Activated naive CD8-positive, alpha-beta T cell treated with anti-CD3 and anti-CD28 coated beads, Interleukin-2, amount 10 ng/mL, durations not matched to agents 7 days and 5 days (primary cell): ENCODE data around the gene RAC2. TPM values are rescaled to one million over a fixed set of nuclear protein-coding genes. Genes with fewer than 3 reads are reported as not detected.

Experiments
- ATAC-seq: fragments of 150-1000 bp; cut with Tn5 transposase; one replicate; pipeline ENCODE4 v1.10.0; 2021; ENCODE audit warnings: low read depth, moderate library complexity
- POLR2A ChIA-PET: fragments of 350-600 bp; sonication (Branson Sonifier 250); formaldehyde crosslinking; loops from one replicate; lab custom pipeline; 2021; ENCODE audit warnings: antibody characterized with exemption; lab: Charles Lee
- DNase-seq: peaks from one replicate; pipeline ENCODE4 v3.0.0; 2021
- H3K27ac Mint-ChIP-seq: one replicate; pipeline ENCODE4 v1.8.0; 2022; ENCODE audit warnings: mild to moderate bottlenecking, mixed read lengths
- H3K27me3 Mint-ChIP-seq: one replicate; pipeline ENCODE4 v1.8.0; 2022; ENCODE audit warnings: mild to moderate bottlenecking, moderate library complexity, mixed read lengths
- H3K36me3 Mint-ChIP-seq: one replicate; pipeline ENCODE4 v1.8.0; 2021; ENCODE audit warnings: mild to moderate bottlenecking, mixed read lengths
- H3K4me1 Mint-ChIP-seq: one replicate; pipeline ENCODE4 v1.8.0; 2021; ENCODE audit warnings: mixed read lengths
- H3K4me3 Mint-ChIP-seq: one replicate; pipeline ENCODE4 v1.8.0; 2022; ENCODE audit warnings: mild to moderate bottlenecking, moderate library complexity, mixed read lengths
- H3K9me3 Mint-ChIP-seq: one replicate; pipeline ENCODE4 v1.8.0; 2021; ENCODE audit warnings: mixed read lengths
- total RNA-seq, 2 experiments: library from RNA; stranded (reverse); gene quantifications; one replicate each; pipeline ENCODE4 v1.2.3, GENCODE V29; 2021

Gene RAC2
- total RNA-seq = 1,000 to 10,000 TPM in 1 of 2 experiments, 100 to 1,000 TPM in 1; 963 to 1,011 TPM

GRCh38 chr22:37244114-37244921, at the start of gene RAC2:
RAC2 (minus strand) TSS chr22:37244269; CDS start chr22:37244148, 121 bp downstream.
- Mint-ChIP-seq H3K4me1 (peaks cover 33% of the 10 kb centered on the region), H3K9me3 (no peaks in the 10 kb centered on the region), H3K36me3 (peaks cover 40% of the 10 kb centered on the region), H3K27ac (peak within 1 kb of the TSS; percentile 100), H3K27me3 (no peaks in the 10 kb centered on the region), H3K4me3 (peak within 1 kb of the TSS; percentile 100)
- ATAC-seq (peak; percentile 64), DNase-seq (peak; percentile 91)
- POLR2A ChIA-PET = interaction anchor here (0.6 to 11.0 kb wide), 28 partner anchors 9 to 563 kb away, joined by 3 to 424 read pairs (median 8); partner anchors contain the start of genes CYTH4, GCAT, GGA1 and IL2RB

- H3K4me3 Mint-ChIP-seq = no peak overlapping the region
- peak overlapping the region; percentile 44 for H3K27ac Mint-ChIP-seq
- DNase-seq (no peak), ATAC-seq (no peak)
- H3K4me1 Mint-ChIP-seq = peaks cover 56% of the 10 kb centered on the region
- POLR2A ChIA-PET = no interaction called here
- no peaks in the 10 kb centered on the region for H3K27me3 Mint-ChIP-seq
- no peaks in the 10 kb centered on the region for H3K9me3 Mint-ChIP-seq
- peaks cover 71% of the 10 kb centered on the region for H3K36me3 Mint-ChIP-seq
Observed at GRCh38 chr22:37293172-37293571, 49.1 kb upstream of the RAC2 start.

GRCh38 chr22:37292641-37293040, 48.6 kb upstream of the RAC2 start:
- Mint-ChIP-seq H3K27ac (peak overlapping the region; percentile 44), H3K9me3 (no peaks in the 10 kb centered on the region), H3K4me3 (no peak overlapping the region), H3K36me3 (peaks cover 71% of the 10 kb centered on the region), H3K27me3 (no peaks in the 10 kb centered on the region), H3K4me1 (peaks cover 57% of the 10 kb centered on the region)
- no peak for DNase-seq
- POLR2A ChIA-PET = interaction anchor here (1.2 kb wide), 1 partner anchor 9 kb away, joined by 3 read pairs; no protein-coding TSS in a partner anchor
- ATAC-seq = no peak

- ATAC-seq (no peak), DNase-seq (no peak)
- Mint-ChIP-seq H3K4me3 (no peak overlapping the region), H3K27ac (peak overlapping the region; percentile 3), H3K4me1 (peaks cover 61% of the 10 kb centered on the region), H3K36me3 (peaks cover 74% of the 10 kb centered on the region), H3K27me3 (no peaks in the 10 kb centered on the region), H3K9me3 (no peaks in the 10 kb centered on the region)
- POLR2A ChIA-PET = interaction anchor here (1.2 kb wide), 1 partner anchor 8 kb away, joined by 3 read pairs; no protein-coding TSS in a partner anchor
Observed at GRCh38 chr22:37291559-37292298, 47.7 kb upstream of the RAC2 start.

GRCh38 chr22:37290737-37291136, 46.7 kb upstream of the RAC2 start:
- Mint-ChIP-seq H3K4me1 (peaks cover 65% of the 10 kb centered on the region), H3K36me3 (peaks cover 81% of the 10 kb centered on the region), H3K4me3 (no peak overlapping the region), H3K9me3 (no peaks in the 10 kb centered on the region), H3K27ac (peak overlapping the region; percentile 27), H3K27me3 (no peaks in the 10 kb centered on the region)
- POLR2A ChIA-PET = no interaction called here
- DNase-seq = no peak
- ATAC-seq = no peak

GRCh38 chr22:37289156-37289735, 45.2 kb upstream of the RAC2 start:
- no peaks in the 10 kb centered on the region for H3K9me3 Mint-ChIP-seq
- POLR2A ChIA-PET = interaction anchor here (1.1 kb wide), 1 partner anchor 15 kb away, joined by 3 read pairs; no protein-coding TSS in a partner anchor
- H3K27me3 Mint-ChIP-seq = no peaks in the 10 kb centered on the region
- peaks cover 77% of the 10 kb centered on the region for H3K36me3 Mint-ChIP-seq
- no peak overlapping the region for H3K4me3 Mint-ChIP-seq
- peaks cover 58% of the 10 kb centered on the region for H3K4me1 Mint-ChIP-seq
- ATAC-seq (no peak), DNase-seq (no peak)
- H3K27ac Mint-ChIP-seq = peak overlapping the region; percentile 28

- Mint-ChIP-seq H3K36me3 (peaks cover 77% of the 10 kb centered on the region), H3K27me3 (no peaks in the 10 kb centered on the region), H3K27ac (no peak overlapping the region), H3K9me3 (no peaks in the 10 kb centered on the region), H3K4me1 (peaks cover 56% of the 10 kb centered on the region), H3K4me3 (no peak overlapping the region)
- DNase-seq (no peak), ATAC-seq (no peak)
- POLR2A ChIA-PET = no interaction called here
Observed at GRCh38 chr22:37288521-37288920, 44.5 kb upstream of the RAC2 start.

- DNase-seq (no peak), ATAC-seq (no peak)
- Mint-ChIP-seq H3K4me3 (peak overlapping the region; percentile 44), H3K36me3 (peaks cover 73% of the 10 kb centered on the region), H3K9me3 (no peaks in the 10 kb centered on the region), H3K27me3 (no peaks in the 10 kb centered on the region), H3K27ac (peak overlapping the region; percentile 49), H3K4me1 (peaks cover 52% of the 10 kb centered on the region)
- POLR2A ChIA-PET = interaction anchor here (1.7 kb wide), 1 partner anchor 22 kb away, joined by 4 read pairs; no protein-coding TSS in a partner anchor
Observed at GRCh38 chr22:37287550-37287951, 43.5 kb upstream of the RAC2 start.

GRCh38 chr22:37285937-37286336, 41.9 kb upstream of the RAC2 start:
- Mint-ChIP-seq H3K27me3 (no peaks in the 10 kb centered on the region), H3K27ac (no peak overlapping the region), H3K9me3 (no peaks in the 10 kb centered on the region), H3K36me3 (peaks cover 59% of the 10 kb centered on the region), H3K4me3 (peak overlapping the region; percentile 89), H3K4me1 (peaks cover 55% of the 10 kb centered on the region)
- DNase-seq (no peak), ATAC-seq (no peak)
- POLR2A ChIA-PET = interaction anchor here (1.4 to 2.3 kb wide), 4 partner anchors 9 to 24 kb away, joined by 4 to 16 read pairs (median 6); no protein-coding TSS in a partner anchor

GRCh38 chr22:37284805-37285355, 40.8 kb upstream of the RAC2 start:
- DNase-seq (peak; percentile 54), ATAC-seq (peak; percentile 41)
- Mint-ChIP-seq H3K4me3 (peak overlapping the region; percentile 89), H3K4me1 (peaks cover 51% of the 10 kb centered on the region), H3K27ac (peak overlapping the region; percentile 99), H3K36me3 (peaks cover 50% of the 10 kb centered on the region), H3K9me3 (no peaks in the 10 kb centered on the region), H3K27me3 (no peaks in the 10 kb centered on the region)
- POLR2A ChIA-PET = interaction anchor here (1.1 to 4.7 kb wide), 7 partner anchors 10 to 41 kb away, joined by 3 to 51 read pairs (median 5); partner anchors contain the start of gene RAC2

GRCh38 chr22:37284126-37284804, 40.2 kb upstream of the RAC2 start:
- no peak for ATAC-seq
- POLR2A ChIA-PET = interaction anchor here (0.7 to 4.7 kb wide), 9 partner anchors 8 to 56 kb away, joined by 3 to 51 read pairs (median 5); partner anchors contain the start of gene RAC2
- H3K36me3 Mint-ChIP-seq = peaks cover 44% of the 10 kb centered on the region
- H3K27ac Mint-ChIP-seq = peak overlapping the region; percentile 99
- H3K9me3 Mint-ChIP-seq = no peaks in the 10 kb centered on the region
- DNase-seq = no peak
- no peaks in the 10 kb centered on the region for H3K27me3 Mint-ChIP-seq
- H3K4me1 Mint-ChIP-seq = peaks cover 53% of the 10 kb centered on the region
- peak overlapping the region; percentile 89 for H3K4me3 Mint-ChIP-seq

- POLR2A ChIA-PET = interaction anchor here (0.7 to 4.7 kb wide), 8 partner anchors 8 to 57 kb away, joined by 3 to 51 read pairs (median 4); partner anchors contain the start of gene RAC2
- peak overlapping the region; percentile 89 for H3K4me3 Mint-ChIP-seq
Observed at GRCh38 chr22:37283393-37283937, 39.4 kb upstream of the RAC2 start.

More at GRCh38 chr22:37283393-37283937, 39.4 kb upstream of the RAC2 start:
- Mint-ChIP-seq H3K9me3 (no peaks in the 10 kb centered on the region), H3K27me3 (no peaks in the 10 kb centered on the region), H3K36me3 (peaks cover 36% of the 10 kb centered on the region), H3K27ac (peak overlapping the region; percentile 99), H3K4me1 (peaks cover 50% of the 10 kb centered on the region)
- DNase-seq (peak; percentile 58), ATAC-seq (no peak)
